Purkinje cell (primary cell): ENCODE results near the gene SEC61A1. TPM values are rescaled to one million over a fixed set of nuclear protein-coding genes. Genes with fewer than 3 reads are reported as not detected.

Experiments used
- polyA plus RNA-seq: library from polyadenylated mRNA; unstranded; fragments of >200 nt; fragmentation: Nextera tagmentation; gene quantifications from 2 replicates; pipeline ENCODE4 v1.2.1, GENCODE V29; 2014

Gene SEC61A1
- 49.5 and 55.4 TPM in 2 replicates for polyA plus RNA-seq

DNA sequence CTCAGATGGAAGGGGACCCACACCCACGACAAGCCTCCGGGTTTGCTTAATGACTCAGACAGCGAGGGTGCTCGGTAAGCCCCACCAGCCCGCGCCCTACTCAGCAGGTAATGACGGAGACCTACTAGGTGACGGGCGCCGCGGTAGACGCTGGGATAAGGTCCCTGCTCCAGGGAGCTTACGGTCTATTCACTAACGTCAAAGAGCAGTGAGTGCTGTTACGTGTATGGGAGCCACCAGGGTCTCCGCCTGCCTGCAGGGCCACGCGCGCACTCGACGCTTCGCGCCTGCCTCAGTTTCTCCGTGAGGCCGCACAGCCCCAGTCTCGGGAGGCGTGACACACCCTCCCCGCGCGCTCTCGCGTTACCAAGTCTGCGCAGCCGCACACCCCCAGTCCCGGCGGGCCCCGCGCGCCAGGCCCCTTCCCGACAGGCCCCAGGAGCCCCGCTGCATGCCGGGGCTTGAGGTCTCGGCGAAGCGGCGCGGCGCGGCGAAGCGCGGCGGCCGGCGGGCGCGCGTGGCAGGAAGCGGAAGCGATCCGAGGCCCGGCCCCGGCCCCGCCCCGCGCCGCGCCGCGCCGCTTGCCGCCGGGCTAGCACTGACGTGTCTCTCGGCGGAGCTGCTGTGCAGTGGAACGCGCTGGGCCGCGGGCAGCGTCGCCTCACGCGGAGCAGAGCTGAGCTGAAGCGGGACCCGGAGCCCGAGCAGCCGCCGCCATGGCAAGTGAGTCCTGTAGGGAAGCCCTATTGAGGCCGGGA, at the start of gene SEC61A1:
SEC61A1 (plus strand) TSS at position 601 of the 758 bp plus-strand sequence; CDS start at position 717, 116 bp downstream.

Other genes with a start within 250 kb of the SEC61A1 start
- gene MGLL, start 229.9 kb upstream of the SEC61A1 start, polyA plus RNA-seq = 21.1 and 54.1 TPM in 2 replicates
- gene KBTBD12, start 137.2 kb upstream of the SEC61A1 start, polyA plus RNA-seq = 1.5 TPM in 1 of 2 replicates, not detected in the other
- 17.7 and 22.1 TPM in 2 replicates for gene RUVBL1, start 71.4 kb downstream of the SEC61A1 start, polyA plus RNA-seq
- gene EEFSEC, start 101.0 kb downstream of the SEC61A1 start, polyA plus RNA-seq = 0.84 and 1.1 TPM in 2 replicates